ENCODE results near the gene STX1A.

GRCh38 chr7:73701357-73701995 is 18.0 kb downstream of the STX1A start:
- TF ChIP-seq, protein P1, sequence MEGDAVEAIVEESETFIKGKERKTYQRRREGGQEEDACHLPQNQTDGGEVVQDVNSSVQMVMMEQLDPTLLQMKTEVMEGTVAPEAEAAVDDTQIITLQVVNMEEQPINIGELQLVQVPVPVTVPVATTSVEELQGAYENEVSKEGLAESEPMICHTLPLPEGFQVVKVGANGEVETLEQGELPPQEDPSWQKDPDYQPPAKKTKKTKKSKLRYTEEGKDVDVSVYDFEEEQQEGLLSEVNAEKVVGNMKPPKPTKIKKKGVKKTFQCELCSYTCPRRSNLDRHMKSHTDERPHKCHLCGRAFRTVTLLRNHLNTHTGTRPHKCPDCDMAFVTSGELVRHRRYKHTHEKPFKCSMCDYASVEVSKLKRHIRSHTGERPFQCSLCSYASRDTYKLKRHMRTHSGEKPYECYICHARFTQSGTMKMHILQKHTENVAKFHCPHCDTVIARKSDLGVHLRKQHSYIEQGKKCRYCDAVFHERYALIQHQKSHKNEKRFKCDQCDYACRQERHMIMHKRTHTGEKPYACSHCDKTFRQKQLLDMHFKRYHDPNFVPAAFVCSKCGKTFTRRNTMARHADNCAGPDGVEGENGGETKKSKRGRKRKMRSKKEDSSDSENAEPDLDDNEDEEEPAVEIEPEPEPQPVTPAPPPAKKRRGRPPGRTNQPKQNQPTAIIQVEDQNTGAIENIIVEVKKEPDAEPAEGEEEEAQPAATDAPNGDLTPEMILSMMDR (IDR thresholded peaks at IDR 0.05): peak in 2 of 4 experiments; percentile 23 to 40
- no peak for TF ChIP-seq POLR2A (IDR thresholded peaks at IDR 0.05)

Data from uterus (tissue), 2 donors.